Stimulated activated CD8-positive, alpha-beta memory T cell treated with anti-CD3 and anti-CD28 coated beads, Interleukin-2, amount 100 ng/mL, for 1 hour (primary cell): ENCODE measurements around the gene NBAS.

Source experiments
- DNase-seq, 2 donors: peaks; one replicate each; pipeline ENCODE4 v3.0.0-alpha.2; 2020; ENCODE audit warnings: low read depth in 2 of 2

The NBAS gene

DNA sequence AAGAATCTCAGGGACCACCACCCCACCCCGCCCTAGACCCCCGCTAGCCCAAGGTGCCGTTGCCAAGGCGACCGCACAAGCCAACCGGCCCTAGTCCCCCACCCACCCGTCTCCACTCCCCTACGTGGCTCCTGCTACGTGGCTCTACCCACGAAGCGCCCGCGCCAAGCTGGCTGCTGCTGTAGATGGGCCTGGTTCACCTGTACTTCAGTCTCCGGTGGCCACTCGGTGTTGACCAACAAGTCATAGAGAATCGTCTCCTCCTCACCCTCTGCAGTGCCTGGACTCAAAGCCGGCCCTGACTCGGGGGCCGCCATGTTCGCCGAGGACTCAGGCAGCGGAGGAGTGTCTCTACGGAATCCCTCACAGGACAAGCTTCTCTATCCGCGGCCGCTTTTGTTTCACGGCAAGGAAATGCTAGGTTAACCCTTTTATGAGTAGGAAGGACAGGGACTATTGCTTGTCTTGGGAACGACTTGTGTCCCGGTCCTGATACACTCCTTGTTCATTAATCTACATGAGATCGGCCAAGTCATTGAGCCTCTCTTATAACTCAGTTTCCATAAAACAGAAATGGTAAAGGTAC is at the start of gene NBAS:
Gene NBAS (minus strand): TSS at position 347 of the 586 bp plus-strand sequence. CDS start 30 bp downstream, at position 317.
- DNase-seq, result peak; percentile 47 to 64

DNA sequence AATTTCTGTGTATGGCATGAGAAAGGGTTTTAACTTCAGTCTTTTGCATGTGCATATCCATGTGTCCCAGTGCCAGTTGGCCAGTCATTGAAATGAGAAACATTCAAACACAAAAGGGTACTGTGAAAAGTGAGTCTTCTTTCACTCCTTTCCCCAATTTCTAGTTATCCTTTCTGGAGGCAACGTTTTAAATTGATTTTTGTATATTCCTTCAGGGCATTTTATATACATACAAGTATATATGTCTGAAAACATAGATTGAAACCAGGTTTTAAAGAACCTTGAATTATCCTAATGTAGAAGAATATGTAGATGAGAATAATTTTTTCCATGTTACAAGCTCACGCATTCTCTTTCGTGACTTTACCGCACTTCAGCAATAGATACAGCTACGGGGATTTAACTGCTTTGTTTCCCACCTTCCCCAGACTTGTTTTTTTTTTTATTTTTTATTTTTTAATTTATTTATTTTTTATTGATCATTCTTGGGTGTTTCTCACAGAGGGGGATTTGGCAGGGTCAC is 49.4 kb upstream of the NBAS start:
- DNase-seq, result no peak

DNA sequence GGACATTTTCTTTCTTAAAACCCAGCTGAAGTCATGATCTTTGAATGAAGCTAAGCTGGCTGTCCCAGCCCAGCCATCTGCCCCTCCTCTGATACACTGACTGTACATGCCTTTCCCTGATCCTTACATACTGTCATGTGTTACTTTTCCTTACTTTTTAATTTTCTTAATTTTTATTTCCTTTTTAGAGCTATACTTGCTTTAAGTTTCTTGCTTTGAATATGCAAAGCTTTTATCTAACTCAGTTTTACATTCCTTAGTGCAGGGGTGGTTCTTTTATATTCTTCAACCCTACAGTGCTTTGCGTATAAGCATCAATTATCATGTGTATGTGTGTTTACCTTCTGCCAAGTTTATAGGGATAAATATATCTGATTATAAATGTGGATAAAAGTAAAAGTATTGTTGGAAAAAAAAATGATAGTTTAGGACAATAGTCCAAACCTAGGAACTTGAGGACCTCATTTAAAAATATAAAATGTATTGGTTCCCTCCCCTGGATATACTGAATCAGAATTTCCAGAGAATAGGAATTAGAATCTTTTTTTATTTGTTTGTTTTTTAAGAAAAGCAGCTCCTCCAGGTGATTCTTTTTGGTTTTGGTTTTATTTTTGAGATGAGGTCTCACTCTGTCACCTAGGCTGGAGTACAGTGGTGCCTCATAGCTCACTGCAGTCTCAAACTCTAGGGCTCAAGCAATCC is 48.4 kb upstream of the NBAS start:
- DNase-seq, result no peak

DNA sequence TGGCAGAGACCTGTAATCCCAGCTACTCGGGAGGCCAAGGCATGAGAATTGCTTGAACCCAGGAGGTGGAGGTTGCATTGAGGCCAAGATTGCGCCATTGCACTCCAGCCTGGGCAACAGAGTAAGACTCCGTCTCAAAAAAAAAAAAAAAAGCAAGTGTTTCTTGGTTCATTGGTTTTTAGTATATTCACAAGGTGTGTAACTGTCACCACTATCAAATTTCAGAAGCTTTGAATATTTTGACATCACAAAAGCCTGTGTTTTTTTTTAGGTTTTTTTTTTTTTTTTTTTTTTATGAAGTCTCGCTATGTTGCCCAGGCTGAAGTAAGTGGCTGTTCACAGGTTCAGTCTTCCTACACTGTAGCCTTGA is 47.2 kb upstream of the NBAS start:
- no peak for DNase-seq

DNA sequence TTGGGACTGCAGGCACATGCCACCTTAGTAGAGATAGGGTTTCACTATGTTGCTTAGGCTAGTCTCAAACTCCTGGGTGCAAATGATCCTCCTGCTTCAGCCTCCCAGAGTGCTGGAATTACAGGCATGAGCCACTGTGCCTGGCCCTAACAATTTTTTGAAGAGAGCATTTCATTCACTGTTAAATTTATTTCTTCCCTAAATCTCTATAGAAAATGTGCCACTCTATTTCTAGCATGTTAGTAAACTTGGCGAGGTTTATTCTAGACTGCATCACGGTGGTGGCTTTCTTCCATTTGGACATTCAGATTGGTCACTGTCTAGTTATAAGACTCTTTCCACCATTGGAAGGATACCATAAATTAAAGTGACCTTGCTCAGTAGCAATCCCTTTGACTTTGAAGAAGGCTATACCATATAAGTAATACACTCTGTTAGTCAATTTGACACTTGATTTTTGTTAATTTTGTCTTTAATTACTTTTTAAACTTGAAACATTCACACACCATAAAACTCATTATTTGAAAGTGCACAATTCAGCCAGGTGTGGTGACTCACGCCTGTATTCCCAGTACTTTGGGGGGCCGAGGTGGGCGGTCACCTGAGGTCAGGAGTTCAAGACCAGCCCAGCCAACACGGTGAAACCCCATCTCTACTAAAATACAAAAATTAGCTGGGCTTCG is 46.7 kb upstream of the NBAS start:
- no peak for DNase-seq

DNA sequence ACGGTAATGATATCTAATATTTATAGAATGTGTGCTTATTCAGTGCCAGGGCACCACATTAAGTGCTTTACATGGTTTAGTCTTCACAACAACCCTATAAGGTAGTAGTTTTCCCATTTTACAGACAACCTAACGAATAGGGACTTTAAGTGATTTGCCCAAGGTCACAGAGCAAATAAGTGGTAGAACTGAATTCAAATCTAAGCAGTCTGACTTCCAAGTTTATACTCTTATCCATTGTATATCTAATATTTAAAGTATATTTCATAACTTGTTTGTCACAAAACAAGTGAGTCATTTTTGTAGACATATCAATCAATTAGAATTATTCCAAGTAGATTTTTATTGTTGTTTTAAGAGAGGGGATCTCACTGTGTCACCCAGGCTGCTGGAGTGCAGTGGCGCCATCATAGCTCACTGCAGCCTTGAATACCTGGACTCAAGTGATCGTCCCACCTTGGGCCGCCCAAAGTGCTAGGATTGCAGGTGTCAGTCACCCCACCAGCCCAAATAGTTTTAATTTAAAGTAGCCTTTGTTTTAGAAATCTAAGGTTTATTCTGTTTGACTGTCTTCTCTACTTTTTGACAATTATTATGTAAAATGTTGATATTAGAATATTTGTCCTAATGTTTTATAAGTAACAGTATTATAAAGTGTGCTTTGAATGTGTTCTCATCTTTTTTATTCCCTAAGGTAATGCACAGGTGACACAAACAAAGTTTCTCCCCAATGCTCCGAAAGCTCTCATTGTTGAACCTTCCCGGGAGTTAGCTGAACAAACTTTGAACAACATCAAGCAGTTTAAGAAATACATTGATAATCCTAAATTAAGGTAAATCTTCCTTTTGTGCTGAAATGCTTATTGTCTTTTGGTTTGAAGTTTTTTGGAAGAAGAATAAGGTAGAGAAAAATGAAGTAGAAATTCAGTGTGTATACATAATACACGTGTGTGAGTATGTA is 45.6 kb upstream of the NBAS start:
- DNase-seq, result no peak

DNA sequence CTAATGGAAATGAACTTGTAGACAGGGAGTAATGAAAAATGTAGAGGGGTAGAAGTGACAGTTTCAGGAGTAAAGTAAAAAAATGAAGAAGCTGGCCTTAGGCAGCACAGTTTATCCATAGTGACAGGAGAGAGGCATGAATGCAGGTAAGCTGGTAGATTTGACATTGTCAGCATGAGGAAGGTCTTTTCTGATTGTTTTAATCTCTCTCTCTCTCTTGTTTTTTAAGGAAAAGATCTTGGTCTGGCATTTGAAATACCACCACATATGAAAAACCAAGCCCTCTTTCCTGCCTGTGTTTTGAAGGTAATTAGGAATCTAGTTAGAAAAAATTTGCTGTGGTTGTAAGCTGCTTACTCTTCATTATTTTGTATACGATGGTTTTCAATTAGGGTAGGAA is 44.6 kb upstream of the NBAS start:
- DNase-seq, result no peak

DNA sequence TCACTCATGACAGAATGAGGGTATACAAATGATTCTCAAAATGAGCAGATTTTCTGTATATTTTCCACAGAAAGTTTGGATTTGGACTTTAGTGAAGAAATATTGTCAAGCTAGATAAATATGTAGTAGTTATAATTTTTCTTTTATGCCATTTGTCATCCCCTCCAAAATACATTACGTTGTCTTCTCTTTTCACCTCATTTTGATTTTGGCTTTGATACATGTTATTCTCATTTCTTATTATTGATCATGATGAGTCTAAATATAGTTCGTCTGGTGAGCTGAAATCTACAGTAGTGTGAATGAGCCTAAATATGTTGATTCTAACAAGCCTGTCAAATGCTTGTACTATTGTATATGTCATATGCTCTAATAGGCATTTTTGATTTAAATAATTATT is 42.8 kb upstream of the NBAS start:
- no peak for DNase-seq

DNA sequence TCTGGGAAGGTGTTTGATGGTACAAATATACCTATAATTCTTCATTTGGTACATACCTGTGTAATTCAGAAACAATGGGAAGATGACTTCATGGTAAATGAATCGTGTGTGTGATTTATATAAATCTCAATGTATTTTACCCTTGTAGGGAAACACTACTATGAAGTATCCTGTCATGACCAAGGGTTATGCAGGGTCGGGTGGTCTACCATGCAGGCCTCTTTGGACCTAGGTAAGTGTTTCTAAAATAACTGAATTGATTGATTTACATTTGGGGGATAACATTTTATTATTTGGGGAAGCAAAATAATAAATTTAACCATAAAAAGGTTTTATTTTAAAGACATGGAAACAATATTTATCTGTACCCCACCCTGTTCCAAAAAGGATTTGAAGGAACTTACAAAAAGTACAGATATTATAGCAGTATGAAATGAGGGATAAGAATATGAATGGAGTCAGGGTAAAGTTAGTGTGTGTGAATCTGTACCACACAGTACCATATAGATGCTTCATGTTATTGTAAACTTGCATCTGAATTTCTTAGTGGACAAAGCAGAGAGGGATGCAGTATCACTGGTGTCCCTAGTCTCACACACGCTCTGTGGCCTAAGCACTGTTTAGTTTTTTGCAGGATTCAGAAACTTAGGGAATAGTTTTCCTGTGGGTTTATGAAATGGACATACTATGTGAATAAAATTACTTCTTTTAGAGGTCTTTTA is 42.1 kb upstream of the NBAS start:
- no peak for DNase-seq

DNA sequence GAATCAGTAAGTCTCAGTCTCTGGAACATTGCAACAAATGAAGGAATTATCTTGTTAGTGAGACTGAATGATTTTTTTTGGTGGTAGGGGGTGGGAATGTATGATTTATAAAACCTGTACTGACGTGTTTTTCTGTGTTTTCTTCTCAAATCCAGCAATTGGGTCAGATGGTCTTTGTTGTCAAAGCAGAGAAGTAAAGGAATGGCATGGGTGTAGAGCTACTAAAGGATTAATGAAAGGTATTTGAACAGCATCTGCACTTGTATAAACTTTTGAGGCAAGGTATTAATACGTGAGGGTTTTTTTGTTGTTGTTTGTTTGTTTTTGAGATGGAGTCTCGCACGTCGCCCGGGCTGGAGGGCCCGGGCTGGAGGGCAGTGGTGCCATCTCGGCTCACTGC is 41.3 kb upstream of the NBAS start:
- no peak for DNase-seq

DNA sequence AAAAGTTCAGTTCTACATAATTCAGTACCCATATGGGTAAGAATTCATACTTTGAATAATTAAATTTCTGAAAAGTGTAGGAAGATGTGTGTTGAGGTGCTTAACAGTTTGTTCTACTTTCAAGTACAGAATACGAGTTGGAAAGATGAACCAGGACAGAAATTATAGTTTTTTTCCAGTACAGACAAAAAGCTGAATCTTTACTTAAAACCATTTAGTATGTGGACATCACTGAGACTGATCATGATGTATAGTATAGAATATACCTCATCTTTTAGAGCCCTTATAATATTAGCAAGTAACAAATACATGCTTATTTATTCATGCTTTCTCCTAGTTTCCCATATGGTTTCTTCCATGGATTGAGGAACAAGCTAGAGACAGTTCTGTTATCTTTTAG is 40.5 kb upstream of the NBAS start:
- DNase-seq, result no peak

DNA sequence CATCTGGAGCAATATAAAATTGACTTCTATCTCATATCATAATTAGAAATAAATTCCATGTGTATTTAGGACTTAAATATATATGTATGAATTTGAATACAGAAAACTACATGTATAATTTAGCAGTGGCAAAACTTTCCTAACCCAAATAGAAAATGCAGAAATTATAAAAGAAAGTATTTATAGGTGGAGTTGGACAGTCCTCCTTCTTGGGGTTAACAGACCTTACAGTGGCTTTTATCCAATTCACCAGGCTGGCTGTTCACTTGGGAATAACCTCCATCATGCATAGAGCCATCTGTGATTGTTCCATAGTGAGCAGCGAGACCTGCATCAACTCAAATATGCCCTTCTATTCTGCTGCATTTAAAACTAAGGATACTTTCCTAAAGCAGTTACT is 38.9 kb upstream of the NBAS start:
- DNase-seq, result no peak

DNA sequence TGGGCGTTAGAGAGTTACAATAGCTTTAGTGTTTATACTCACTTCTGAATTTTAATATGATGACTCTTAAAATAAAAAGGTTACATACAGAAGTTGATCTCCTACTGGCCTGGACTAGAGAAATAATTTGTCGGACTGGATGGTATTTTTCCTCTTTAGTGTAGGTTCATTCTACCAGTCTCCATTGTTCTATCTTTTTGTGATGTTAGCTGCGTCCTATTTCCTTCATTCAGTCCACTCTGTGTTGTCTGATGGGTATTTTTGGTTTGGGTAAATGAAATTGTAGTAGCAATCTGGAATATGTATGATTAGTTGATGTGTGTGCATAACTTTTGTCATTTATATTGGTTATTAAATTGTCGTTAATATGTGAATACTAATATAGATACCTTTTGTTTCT is 35.8 kb upstream of the NBAS start:
- DNase-seq, result no peak

DNA sequence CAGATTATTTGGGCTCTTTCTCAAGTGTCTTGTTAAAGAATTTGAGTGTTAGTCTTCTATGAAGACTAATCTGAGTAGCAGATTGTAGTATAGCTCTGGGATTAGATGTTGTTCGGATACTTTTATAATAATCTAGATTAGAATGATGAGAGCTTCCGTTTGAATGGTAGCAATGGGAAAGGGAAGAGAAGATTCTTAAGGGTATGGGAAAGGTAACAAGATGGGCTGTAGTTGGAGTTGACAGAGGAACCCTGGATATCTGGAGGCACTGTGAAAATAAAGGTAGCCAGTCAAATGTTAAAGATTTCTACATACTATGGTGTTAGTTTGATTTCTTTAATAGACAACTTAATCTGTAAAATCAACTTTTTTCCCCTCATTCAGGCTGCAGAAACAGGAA is 35.2 kb upstream of the NBAS start:
- DNase-seq, result no peak

DNA sequence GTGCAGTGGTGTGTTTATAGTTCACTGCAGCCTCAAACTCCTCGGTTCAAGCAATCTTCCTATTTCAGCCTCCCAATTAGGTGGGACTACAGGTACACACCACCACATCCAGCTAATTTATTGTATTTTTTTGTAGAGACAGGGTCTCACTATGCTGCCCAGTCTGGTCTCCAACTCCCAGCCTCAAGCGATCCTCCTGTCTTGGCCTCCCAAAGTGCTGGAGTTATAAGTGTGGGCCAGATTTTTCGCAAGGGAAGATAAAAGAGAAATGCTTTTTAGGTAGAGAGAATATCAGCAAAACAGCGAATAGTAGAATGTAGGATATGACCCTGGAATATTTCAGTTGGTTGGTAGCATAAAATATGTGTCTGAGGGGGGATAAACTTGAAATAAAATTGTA is 34.8 kb upstream of the NBAS start:
- no peak for DNase-seq

DNA sequence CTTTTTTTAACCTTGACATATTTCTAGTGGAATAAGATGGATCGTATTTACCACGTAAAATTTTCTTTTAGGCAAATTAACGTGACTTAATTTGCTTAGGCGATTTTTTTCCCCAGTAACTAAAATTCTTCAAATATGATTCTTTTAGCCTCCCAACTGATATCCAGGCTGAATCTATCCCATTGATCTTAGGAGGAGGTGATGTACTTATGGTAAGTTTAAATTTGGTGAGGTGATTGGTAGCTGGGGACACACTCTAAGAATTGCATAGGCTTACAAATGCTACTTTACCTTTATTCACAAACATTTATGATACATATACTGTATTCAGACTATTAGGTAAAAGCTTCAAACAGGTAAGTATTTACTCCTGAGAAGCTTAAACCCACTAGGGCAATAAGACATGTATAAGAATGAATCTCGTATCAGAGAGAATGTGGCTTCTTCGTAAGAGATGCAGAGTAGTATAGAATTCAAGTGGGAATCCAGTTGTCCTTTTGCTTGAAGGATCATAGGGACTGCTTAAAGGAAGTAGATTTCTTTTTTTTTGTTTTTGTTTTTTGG is 34.3 kb upstream of the NBAS start:
- no peak for DNase-seq

DNA sequence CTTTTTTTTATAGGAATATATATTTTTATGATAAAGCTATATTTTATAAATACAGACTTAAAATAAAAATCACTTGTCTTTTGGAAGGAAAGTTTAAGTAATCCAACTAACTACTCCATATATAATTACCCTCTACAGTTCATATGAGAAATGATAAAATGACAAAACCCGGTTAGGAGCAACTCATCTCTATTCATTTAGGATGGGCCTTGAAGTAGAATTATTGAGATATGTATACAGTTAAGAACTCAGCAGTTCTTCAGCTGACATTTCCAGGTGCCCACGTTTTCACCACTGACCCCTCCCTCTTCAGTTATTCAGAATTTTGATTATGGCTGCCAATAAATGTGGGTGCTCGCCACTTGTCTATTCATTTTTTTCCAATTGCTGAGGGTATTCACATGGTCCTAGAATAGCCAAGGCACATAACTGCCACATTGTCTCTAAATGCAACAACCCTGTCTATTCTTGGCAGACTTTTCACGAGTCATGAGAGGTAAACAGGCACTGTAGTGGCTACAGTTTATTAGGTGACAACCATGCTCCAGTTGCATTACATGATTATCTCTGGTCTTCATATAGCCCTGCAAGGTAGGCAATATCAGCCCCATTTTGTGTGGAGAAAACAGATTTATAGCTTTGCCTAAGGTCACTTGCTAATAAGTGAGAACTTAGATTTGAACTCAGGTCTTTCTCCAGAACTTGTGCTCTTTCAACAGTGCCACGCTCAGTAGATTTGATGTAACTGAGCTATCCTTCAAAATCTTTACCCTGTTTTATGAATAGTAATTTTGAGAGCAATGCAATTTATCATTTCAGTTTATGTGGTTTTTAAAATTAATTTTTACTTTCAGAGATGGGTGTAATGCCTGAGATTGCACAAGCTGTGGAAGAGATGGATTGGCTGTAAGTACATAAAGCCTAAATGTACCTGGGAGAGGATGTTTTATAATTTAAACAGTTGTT is 33.4 kb upstream of the NBAS start:
- no peak for DNase-seq

DNA sequence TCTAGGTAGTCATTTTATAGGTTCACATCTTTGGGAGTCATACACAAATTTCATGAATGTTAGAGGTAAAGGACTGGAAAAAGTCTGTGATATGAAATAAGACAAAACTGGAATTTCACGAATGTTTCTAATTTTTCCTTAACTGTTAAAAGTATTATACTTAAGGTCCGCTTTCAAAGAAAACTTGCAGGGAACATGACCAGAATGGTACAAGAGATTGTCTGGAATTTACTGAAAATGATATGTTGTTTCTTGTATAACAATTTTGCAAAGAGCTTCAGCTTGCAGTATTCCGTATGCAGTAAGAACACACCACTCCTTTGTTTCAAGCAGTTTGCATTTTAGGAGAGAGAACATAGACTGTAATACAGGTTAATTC is 32.2 kb upstream of the NBAS start:
- no peak for DNase-seq

DNA sequence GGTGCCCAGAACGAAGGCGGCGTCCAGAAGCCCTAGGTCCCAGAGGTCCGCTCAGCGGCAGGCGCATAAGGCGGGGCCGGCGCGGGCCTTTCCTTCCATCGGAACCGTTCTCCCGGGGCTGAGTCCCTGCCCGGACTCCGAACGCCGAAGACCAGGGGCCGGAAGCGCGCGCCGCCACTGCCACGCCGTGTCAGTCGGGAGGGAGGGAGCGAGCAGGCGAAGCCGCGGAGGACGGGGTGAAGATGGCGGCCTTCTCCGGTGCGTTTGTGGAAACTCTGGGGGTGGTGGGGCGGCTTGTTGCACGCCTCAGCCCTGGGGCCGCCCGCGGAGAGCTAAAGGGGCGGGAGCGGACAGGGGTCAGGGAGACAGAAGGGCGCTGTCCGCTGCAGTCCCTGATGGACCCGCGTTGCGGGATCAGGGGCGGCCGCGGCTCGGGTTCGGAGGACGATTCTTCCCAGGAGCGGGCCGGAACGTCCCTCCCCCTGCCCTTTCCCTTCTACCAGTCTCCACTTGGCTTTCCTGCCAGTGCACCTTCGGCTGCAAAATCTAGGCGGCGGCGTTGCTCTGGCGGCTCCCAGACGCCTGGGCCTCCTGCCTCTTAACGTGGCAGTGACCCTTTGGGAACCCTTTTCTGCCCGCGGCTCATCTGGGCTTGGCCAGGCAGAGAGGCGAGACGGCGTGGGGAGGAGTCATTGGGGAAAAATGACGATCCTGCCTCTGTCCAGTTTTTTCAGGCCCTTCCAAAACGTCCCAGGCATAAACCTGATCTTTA is 30.7 kb upstream of the NBAS start, which contains the start of gene DDX1:
Gene DDX1 (plus strand): TSS at position 177 of the 772 bp plus-strand sequence. CDS start 66 bp downstream, at position 243.
- DNase-seq, result peak; percentile 72 to 78
